ENCODE results near the gene AVL9.
"Not testable (repeated sequence)": the region's sequence is repeated elsewhere in the genome, so short reads cannot be mapped to it uniquely, and the experiment has no call there.

AVL9 gene

DNA sequence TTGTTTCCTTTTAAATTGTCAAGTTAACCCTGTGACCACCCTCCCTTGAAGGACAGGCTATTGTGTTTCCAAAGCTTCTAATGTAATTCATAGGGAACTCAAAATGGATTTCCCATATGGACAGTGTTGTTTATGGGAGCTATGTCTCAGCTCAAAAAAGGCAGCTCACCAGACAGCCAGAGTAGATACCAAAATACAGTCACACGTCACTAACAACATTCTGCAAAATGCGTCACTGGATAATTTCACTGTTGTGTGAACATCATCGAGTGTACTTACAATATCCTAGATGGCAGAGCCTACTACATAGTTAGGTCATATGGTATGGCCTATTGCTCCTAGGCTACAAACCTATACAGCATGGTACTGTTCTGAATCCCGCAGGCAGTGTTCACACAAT, 97.4 kb downstream of the AVL9 start:
- DNase-seq, result no peak

DNA sequence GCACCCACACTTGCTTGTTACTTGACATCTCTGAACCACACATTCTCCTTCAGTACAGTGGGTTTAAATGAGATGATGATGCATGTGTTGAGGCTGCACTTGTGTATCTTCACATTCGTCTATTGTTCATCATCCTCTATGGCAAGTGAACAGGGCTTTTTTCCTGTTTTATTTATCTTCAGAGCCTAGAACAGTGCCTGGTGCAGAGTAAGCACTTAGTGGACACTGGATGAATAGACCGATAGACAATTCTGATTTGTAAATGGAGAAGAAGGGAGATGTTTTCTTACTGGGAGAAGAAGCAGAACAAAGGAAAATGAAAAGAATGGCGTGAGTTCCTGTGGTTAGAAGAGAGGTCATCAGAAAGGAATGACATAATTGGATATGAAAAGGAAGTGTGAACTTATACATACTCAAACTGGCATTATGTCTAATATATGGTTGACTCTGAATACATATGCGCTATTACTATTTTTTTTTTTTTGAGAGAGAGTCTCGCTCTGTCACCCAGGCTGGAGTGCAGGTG, 99.7 kb downstream of the AVL9 start:
- no peak for DNase-seq

DNA sequence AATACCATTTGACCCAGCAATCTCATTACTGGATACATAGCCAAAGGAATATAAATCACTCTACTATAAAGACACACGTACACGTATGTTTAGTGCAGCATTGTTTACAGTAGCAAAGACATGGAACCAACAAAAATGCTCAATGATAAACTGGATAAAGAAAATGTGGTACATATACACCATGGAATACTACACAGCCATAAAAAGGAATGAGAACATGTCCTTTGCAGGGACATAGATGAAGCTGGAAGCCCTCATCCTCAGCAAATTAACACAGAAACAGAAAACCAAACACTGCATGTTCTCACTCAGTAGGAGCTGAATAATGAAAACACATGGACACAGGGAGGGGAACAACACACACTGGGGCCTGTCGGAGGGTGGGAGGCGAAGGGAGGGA, 105.9 kb downstream of the AVL9 start:
- DNase-seq, result not testable (repeated sequence)

DNA sequence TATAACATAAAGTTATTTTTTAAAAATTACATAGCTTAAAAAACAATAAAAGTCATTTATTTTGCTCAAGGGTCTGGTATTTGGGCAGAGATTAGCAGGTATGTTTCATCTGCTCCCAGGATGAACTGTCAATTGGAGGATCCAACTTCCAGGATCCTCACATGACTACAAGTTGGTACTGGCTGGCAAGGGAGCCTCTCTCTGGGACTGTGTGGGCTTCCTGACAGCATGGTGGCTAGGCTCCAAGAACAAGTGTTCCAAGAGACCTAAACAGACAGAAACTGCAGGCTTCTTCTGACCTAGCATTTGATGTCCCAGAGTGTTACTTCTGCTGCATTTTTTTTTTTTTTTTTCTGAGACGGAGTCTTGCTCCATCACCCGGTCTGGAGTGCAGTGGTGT, 107.2 kb downstream of the AVL9 start:
- no peak for DNase-seq

DNA sequence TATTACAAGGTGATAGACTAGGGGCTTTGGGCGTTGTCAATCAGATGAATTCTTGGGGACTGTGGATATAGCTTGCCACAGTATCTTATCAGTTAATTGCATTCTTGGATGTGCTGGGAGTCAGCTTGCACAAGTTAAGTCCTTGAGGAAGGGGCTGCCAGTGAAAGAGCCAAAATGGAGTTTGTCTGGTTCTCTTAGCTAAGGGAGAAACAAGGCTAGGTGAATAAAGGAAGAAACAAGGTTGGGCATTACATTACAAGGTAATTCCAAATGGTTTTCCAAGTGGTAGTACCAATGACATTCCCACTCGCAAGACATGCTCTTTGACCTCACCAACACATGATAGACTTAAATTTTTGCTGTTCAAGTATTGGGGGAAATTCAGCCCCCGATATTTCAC, 108.2 kb downstream of the AVL9 start:
- DNase-seq, result not testable (repeated sequence)

DNA sequence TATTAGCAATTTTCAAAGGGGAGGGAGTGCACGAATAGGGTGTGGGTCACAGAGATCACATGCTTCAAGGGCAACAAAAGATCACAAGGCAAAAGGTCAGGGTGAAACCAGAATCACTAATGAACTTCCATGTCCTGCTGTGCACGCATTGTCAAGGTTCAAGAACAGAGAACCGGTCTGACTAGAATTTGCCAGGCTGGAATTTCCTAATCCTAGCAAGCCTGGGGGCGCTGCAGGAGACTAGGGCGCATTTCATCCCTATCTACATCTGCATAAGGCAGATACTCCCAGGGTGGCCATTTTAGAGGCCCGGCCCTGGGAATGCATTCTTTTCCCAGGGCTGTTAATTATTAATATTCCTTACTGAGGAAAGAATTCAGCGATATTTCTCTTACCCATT, 108.8 kb downstream of the AVL9 start:
- DNase-seq, result not testable (repeated sequence)

DNA sequence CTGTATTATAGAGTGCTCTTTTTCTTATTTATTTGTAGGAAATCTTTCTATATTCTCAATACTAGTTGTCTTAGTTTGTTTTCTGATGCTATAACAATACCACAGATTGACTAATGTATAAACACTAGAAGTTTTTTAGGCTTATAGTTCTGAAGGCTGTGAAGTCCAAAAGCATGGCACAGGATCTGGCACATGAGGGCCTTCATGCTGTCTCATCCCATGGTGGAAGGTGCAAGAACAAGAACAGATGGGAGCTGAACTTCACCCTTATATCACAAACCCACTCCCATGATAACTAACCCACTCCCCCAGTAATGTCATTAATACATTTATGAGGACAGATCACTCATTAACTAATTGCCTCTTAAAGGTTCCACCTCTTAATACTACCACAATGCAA, 109.7 kb downstream of the AVL9 start:
- DNase-seq, result no peak

DNA sequence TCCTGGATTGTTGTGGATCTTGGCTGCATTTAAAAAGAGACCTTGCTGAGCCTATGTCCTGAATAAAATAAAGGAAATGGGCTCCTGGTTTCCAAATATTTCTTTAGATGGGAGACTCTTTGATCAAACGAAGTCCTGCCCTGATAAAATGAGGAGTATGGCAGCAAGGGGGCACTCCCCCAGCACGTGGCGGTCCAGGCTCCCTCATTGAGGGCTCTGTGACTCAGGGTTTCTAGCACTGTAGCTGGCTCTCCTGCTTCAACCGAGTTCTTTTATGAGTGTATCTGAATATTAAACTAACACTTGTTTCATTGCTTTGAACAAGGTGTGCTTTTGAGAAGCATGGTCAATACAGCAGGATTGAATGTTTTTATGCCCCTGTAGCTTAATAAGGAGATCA, 114.2 kb downstream of the AVL9 start:
- DNase-seq, result no peak

DNA sequence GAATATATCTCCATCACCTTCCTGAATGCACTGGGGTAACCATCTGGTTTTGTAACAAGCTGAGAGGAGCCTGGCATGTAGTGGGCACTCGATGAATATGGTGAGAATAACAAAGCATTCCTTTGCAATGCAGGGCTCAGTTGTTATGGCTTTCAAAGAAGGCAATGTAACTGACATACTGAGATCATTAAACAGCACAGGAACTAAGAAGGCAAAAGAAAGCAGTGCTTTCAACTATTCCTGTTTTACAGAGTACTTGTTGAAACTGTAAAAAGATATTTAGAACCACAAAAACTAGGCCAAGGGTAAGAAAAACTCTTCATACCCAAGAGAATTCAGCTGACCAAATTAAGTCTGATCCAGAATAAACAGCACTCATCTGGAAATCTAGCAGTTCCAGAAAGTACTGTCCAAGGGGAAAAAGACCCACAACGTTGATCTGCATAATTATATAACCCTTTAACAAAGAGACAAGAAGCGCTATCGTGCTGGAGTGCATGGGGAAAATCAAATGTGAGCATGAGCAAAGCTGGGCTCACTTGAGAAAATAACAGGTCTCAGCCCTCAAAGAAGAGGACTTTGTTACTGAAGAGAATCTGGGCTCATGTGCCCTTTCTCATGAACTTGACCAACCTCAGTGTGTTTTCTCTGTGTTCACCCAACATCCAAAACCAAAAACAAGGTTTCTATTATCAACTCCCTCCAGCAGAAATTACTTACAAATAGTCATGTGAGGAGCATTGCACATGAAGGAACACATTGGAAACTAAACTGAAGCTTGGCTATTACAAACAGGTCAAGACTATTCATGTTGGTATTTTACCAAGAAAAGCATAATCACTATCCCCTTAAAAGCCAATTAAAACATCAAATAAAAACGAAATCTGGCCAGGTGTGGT, 116.2 kb downstream of the AVL9 start:
- no peak for DNase-seq

DNA sequence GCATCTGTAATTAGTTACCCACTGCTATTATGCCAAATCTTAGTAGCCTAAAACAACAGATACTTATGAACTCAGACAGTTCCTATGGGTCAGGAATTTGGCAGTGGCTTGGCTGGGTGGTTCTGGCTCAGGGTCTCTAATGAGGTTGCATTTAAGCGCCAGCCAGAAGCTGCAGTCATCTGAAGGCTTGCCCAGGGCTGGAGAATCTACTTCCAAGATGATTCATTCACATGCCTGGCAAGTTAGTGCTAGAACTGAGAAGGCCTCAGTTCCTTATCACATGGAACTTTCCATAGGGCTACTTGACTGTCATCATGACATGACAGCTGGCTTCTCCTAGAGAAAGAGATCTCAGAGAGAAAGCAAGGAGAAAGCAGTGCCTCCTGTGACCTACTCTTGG, 121.3 kb downstream of the AVL9 start:
- DNase-seq, result no peak

DNA sequence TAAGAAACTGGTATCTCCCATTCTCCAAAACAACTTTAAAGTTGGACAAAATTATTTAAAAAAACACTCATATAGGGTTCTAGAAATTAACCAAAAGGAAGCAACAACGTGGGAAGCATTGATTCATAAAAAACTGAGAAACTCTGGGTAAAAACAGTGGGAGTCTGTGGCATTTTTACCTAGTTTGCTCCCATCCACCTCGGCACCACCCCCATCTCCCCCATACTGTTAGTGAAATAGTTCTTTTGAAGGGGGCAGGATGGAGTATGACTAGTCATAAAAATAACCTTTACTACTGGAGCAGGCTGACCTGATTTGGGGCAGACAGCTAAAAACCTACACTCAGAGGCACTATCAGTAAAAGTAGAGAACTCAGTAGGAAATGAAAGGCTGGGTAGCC, 123.2 kb downstream of the AVL9 start:
- no peak for DNase-seq

DNA sequence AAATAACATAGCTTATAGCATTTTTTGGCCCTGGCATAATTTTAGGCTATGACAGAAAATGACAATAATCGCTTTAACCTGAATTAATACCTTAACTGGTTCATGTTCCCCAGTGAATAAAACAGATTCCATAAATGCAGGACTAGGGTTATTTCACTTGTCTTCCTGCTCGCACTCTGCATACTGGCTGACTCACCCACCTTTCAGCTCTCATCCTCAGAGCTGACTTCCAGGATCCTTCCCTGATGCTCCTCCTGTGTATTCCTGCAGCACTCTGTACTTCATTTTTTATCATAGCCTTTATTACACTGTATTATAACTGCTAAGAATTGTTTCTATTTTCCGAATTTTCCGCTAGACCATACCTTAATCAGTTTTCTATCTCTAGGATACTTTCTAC, 123.7 kb downstream of the AVL9 start:
- no peak for DNase-seq

DNA sequence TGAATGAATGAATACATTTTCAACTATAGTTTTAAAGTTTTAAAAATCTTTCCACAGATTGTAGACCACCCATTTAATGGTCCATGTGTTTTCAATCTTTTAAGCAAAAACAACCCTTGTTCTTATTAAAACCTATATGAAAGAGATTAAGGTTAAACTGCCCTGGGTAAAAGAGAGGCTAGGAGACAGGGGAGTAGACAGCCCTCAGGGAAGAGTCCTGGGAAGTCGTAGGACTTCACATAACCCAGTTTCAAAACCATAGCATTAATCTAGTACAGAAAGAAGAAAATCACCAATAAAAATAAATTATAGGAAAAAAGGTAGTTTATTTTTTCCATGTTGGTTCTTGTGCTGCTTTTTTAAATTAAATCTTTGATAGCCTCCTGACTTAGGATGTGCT, 124.1 kb downstream of the AVL9 start:
- DNase-seq, result not testable (repeated sequence)

DNA sequence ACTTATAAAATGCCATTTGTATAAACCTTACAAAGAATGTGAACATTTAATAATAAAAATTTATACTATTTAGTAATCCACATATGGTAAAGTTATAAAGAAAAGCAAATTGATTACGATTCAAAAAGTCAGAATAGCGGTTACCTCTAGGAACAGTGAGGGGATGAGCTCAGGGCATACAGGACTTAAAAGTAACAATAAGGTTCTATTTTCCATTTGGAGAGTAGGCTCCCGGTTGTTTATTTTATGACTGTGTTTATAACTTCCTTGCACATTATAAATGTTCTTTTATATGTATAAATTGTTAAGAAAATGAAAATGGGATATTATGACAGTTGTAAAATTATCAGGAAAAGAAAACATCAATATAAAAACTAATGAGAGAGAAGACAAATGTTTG, 135.7 kb downstream of the AVL9 start:
- DNase-seq, result no peak

DNA sequence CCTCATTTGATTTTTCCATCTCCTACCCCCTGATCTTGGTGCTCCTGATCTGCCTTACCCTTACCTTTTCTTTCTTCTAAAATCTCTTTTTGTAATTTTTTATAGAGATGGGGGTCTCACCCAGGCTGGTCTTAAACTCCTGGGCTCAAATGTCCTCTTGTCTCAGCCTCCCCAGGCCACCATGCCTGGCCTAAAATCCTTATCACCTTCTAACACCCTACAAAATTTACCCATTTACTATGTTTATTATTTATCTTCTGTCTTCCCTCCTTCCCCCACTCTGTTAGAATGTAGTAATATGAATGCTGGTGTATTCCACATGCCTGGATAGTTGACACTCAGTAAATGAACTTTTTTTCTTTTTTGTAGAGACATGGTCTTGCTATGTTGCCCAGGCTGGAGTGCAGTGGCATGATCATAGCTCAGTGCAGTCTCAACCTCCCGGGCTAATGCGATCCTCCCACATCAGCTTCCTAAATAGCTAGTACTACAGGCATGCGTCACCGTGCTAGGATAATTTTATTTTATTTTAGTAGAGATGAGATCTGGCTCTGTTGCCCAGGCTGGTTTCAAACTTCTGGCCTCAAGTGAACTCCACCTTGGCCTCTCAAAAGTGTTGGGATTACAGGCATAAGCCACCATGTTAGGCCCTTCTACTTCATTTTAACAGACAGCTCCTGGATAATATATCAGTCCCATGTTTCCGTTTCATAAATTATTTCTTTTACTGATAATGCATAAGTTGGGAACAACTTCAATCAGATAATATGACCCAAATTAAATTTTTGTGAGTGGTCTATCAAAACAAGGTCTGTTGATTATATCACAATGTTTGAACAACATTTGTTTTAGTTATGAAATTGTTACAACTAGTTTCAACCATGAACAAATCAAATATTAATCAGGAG, 136.6 kb downstream of the AVL9 start:
- DNase-seq, result not testable (repeated sequence)

DNA sequence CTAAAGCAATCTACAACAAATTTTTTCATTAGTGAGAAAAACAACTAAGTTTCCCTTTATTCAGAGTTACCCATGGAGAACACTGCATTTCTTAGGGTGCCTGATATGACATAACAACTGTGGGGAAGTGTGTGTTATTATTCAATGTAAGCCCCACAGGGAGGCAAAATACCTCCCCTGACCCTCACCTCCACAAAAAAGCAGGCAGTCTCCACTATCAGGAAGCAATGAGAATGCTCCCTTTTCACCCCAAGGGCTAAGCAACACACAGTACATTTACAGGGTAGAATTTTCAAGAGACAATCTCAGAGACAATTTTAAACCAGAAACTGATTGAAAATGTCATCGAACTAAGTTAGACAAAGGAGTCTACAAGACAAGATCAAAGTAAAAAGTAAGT, 138.2 kb downstream of the AVL9 start:
- DNase-seq, result not testable (repeated sequence)

DNA sequence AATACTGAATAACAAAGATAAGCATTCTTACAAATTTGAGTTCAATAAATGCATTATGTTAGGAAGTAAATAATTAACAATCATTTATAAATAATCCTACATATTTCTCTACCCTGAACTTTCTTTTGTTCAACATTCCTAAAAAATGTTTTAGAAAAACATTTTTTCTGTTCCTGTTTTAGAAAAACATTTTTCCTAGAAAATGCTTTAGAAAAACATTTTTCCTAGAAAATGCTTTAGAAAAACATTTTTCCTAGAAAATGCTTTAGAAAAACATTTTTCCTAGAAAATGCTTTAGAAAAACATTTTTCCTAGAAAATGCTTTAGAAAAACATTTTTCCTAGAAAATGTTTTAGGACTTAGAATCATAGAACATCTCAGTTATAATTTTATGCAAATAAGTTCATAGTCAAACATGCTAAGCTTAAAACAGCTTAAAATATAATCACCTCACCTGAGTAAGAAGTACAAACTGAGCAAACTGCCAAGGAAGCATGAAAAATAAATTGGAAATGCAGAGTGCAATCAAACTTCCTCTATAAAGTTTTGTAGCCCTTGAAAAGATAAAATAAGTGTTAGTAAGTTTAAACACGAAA, 139.6 kb downstream of the AVL9 start:
- DNase-seq, result not testable (repeated sequence)

DNA sequence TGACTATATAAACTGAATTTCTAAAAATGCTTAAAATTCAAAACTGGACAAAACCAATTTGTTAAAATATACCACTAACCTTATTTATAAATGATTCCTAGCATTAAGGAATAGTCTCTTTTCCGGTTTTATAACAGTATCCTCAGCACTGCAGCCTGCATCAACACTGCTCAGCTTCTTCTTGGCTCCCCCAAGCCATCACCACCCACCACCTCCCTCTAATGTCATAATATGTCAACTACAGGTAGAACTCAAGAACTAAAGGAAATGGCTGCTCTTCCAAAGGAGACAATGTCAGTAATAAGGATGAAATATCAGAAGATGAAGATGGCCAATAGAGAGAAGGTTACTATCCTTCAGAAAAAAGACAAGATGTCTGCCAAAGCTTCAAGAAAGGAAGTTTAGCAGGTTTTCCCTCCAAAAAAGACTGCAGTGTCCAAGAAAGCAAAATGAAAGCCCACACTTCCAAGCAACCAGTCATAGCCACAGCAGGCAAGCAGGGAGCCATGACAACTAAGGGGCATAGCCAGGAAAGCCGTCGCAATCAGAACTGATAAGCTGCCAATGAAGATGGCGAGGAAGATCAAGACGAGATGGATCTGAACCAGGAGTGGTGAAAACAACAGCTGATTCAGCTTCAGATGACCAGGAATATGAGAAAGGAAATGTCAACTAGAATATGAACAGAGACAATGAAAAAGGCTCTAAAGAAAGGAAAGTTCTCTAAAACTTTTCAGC, 141.6 kb downstream of the AVL9 start:
- not testable (repeated sequence) for DNase-seq

DNA sequence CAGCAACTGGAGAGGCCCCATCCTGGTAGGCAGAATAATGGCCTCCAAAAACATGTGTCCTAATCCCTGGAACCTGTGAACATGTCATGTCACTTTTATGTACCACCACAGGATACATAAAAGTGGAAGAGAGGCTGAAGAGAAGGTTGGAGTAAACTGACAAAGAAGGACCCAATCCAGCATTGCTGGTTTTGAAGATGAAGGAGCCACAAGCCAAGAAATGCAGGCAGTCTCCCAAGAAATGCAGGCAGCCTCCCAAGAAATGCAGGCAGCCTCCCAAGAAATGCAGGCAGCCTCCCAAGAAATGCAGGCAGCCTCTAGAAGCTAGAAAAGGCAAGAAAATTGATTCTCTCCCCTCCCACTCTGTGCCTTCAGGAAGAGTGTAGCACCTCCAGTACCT, 142.3 kb downstream of the AVL9 start:
- DNase-seq, result not testable (repeated sequence)

All from activated effector memory CD4-positive, alpha-beta T cell treated with anti-CD3 and anti-CD28 coated beads, Interleukin-2, amount 50 U/mL, for 16 hours (primary cell).